ENCODE results near the gene FGFBP1.

GRCh38 chr4:15929540-15929939, 9.0 kb downstream of the FGFBP1 start:
- no peak for TF ChIP-seq MAX (IDR thresholded peaks at IDR 0.05; ENCODE audit: low read depth, low read length)
- no peak for TF ChIP-seq CTCF (IDR thresholded peaks at IDR 0.05; ENCODE audit: low read depth, low read length)

Measured in NB4 (cell line).